Measurements from ENCODE around the gene RIMBP3C. TPM values are rescaled to one million over a fixed set of nuclear protein-coding genes. Genes with fewer than 3 reads are reported as not detected.
A peak's percentile ranks its signal among the peaks of the same experiment; 100 is the strongest.

Gene RIMBP3C
- total RNA-seq, 1 experiment from 2014 or later = 0.44 TPM

GRCh38 chr22:21591695-21592094 is 40.4 kb upstream of the RIMBP3C start:
- H3K27me3 Mint-ChIP-seq (ENCODE audit: low read depth) = no peaks in the 10 kb centered on the region; the same call in 1 of the 2 replicates
- ATAC-seq (no peak), DNase-seq (ENCODE audit: low spot score) (no peak)
- H3K4me1 Mint-ChIP-seq = peaks cover 18% of the 10 kb centered on the region
- H3K27ac Mint-ChIP-seq = peak overlapping the region; percentile 42; the same call in 1 of the 2 replicates
- peaks cover 28% of the 10 kb centered on the region for H3K36me3 Mint-ChIP-seq
- POLR2A ChIA-PET = interaction anchor here (0.8 kb wide), 1 partner anchor 38 kb away, joined by 3 read pairs; no protein-coding TSS in a partner anchor
- no peak overlapping the region for H3K4me3 Mint-ChIP-seq
- no peaks in the 10 kb centered on the region for H3K9me3 Mint-ChIP-seq
- no peak for TF ChIP-seq JAZF1 (CRISPR knock-in tag; IDR thresholded peaks at IDR 0.05)
- no peak for TF ChIP-seq ZNF121 (CRISPR knock-in tag; IDR thresholded peaks at IDR 0.05)
- TF ChIP-seq ZBTB21 (CRISPR knock-in tag; IDR thresholded peaks at IDR 0.05; ENCODE audit: borderline replicate concordance) = no peak
- TF ChIP-seq, protein P1, sequence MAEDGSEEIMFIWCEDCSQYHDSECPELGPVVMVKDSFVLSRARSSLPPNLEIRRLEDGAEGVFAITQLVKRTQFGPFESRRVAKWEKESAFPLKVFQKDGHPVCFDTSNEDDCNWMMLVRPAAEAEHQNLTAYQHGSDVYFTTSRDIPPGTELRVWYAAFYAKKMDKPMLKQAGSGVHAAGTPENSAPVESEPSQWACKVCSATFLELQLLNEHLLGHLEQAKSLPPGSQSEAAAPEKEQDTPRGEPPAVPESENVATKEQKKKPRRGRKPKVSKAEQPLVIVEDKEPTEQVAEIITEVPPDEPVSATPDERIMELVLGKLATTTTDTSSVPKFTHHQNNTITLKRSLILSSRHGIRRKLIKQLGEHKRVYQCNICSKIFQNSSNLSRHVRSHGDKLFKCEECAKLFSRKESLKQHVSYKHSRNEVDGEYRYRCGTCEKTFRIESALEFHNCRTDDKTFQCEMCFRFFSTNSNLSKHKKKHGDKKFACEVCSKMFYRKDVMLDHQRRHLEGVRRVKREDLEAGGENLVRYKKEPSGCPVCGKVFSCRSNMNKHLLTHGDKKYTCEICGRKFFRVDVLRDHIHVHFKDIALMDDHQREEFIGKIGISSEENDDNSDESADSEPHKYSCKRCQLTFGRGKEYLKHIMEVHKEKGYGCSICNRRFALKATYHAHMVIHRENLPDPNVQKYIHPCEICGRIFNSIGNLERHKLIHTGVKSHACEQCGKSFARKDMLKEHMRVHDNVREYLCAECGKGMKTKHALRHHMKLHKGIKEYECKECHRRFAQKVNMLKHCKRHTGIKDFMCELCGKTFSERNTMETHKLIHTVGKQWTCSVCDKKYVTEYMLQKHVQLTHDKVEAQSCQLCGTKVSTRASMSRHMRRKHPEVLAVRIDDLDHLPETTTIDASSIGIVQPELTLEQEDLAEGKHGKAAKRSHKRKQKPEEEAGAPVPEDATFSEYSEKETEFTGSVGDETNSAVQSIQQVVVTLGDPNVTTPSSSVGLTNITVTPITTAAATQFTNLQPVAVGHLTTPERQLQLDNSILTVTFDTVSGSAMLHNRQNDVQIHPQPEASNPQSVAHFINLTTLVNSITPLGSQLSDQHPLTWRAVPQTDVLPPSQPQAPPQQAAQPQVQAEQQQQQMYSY (CRISPR knock-in tag; IDR thresholded peaks at IDR 0.05) = no peak
- CTCF ChIA-PET = interaction anchor here (1.2 to 3.0 kb wide), 3 partner anchors 22 to 55 kb away, joined by 3 to 32 read pairs (median 21); partner anchors contain the start of gene YDJC

GRCh38 chr22:21590809-21591641 is 39.8 kb upstream of the RIMBP3C start:
- ChIA-PET CTCF (interaction anchor here (1.2 kb wide), 1 partner anchor 21 kb away, joined by 3 read pairs; no protein-coding TSS in a partner anchor), POLR2A (no interaction called here)
- Mint-ChIP-seq H3K4me3 (no peak overlapping the region), H3K9me3 (no peaks in the 10 kb centered on the region), H3K27me3 (ENCODE audit: low read depth) (no peaks in the 10 kb centered on the region; the same call in 1 of the 2 replicates), H3K27ac (peak overlapping the region; percentile 84), H3K4me1 (peaks cover 18% of the 10 kb centered on the region), H3K36me3 (peaks cover 25% of the 10 kb centered on the region)
- no peak for ATAC-seq
- TF ChIP-seq CBFB (CRISPR knock-in tag; IDR thresholded peaks at IDR 0.05; ENCODE audit: low read depth) = no peak
- TF ChIP-seq NFYB (CRISPR knock-in tag; conservative IDR thresholded peaks at IDR 0.05; ENCODE audit: low read depth) = no peak
- TF ChIP-seq, protein P2, sequence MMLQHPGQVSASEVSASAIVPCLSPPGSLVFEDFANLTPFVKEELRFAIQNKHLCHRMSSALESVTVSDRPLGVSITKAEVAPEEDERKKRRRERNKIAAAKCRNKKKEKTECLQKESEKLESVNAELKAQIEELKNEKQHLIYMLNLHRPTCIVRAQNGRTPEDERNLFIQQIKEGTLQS (CRISPR knock-in tag; conservative IDR thresholded peaks at IDR 0.05) = no peak
- no peak for TF ChIP-seq SOX15 (CRISPR knock-in tag; IDR thresholded peaks at IDR 0.05)
- no peak for TF ChIP-seq ZNF263 (CRISPR knock-in tag; IDR thresholded peaks at IDR 0.05; ENCODE audit: low read depth)
- TF ChIP-seq, protein P3, sequence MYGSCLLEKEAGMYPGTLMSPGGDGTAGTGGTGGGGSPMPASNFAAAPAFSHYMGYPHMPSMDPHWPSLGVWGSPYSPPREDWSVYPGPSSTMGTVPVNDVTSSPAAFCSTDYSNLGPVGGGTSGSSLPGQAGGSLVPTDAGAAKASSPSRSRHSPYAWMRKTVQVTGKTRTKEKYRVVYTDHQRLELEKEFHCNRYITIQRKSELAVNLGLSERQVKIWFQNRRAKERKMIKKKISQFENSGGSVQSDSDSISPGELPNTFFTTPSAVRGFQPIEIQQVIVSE (CRISPR knock-in tag; IDR thresholded peaks at IDR 0.05; ENCODE audit: borderline replicate concordance) = no peak
- TF ChIP-seq TCF7 (CRISPR knock-in tag; IDR thresholded peaks at IDR 0.05; ENCODE audit: low read depth) = no peak
- TF ChIP-seq, protein P4, sequence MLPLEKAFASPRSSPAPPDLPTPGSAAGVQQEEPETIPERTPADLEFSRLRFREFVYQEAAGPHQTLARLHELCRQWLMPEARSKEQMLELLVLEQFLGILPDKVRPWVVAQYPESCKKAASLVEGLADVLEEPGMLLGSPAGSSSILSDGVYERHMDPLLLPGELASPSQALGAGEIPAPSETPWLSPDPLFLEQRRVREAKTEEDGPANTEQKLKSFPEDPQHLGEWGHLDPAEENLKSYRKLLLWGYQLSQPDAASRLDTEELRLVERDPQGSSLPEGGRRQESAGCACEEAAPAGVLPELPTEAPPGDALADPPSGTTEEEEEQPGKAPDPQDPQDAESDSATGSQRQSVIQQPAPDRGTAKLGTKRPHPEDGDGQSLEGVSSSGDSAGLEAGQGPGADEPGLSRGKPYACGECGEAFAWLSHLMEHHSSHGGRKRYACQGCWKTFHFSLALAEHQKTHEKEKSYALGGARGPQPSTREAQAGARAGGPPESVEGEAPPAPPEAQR (CRISPR knock-in tag; IDR thresholded peaks at IDR 0.05) = no peak
- TF ChIP-seq ETV6 (CRISPR knock-in tag; IDR thresholded peaks at IDR 0.05) = no peak
- no peak for TF ChIP-seq E2F4 (CRISPR knock-in tag; IDR thresholded peaks at IDR 0.05; ENCODE audit: borderline replicate concordance, low read depth)
- TF ChIP-seq PREB (CRISPR knock-in tag; IDR thresholded peaks at IDR 0.05; ENCODE audit: borderline replicate concordance) = no peak
- no peak for DNase-seq (ENCODE audit: low spot score)
